Measurements from ENCODE around the gene NKG7.
"Not testable (repeated sequence)": the region's sequence is repeated elsewhere in the genome, so short reads cannot be mapped to it uniquely, and the experiment has no call there.

NKG7 gene

DNA sequence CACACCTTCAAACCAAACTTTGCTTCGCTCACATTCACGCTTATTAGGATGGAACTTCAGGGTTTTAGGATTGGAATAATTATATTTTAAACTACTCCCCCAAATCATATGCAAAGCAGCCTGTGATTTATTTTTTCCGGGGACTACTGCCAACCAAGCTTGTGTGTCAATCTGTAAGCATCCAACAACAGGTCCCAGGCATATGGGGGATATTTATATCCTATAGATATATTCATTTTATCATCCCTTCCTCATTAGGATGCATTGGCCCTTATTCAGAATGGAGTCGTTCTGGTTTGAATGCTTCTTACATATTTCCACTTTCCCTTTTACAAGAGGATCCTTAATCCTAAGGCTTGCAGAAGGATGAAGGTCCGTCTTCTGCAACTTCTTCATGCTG is 26.8 kb upstream of the NKG7 start:
- peaks cover 8% of the 10 kb centered on the region for H3K4me1 Mint-ChIP-seq
- DNase-seq (ENCODE audit: low spot score in 2 of 2) (no peak), ATAC-seq (ENCODE audit: low read depth) (no peak)
- peaks cover 4% of the 10 kb centered on the region for H3K36me3 Mint-ChIP-seq
- H3K27ac Mint-ChIP-seq, result no peak overlapping the region
- no peak overlapping the region for H3K4me3 Mint-ChIP-seq
- peaks cover 6% of the 10 kb centered on the region for H3K9me3 Mint-ChIP-seq
- no peaks in the 10 kb centered on the region for H3K27me3 Mint-ChIP-seq

DNA sequence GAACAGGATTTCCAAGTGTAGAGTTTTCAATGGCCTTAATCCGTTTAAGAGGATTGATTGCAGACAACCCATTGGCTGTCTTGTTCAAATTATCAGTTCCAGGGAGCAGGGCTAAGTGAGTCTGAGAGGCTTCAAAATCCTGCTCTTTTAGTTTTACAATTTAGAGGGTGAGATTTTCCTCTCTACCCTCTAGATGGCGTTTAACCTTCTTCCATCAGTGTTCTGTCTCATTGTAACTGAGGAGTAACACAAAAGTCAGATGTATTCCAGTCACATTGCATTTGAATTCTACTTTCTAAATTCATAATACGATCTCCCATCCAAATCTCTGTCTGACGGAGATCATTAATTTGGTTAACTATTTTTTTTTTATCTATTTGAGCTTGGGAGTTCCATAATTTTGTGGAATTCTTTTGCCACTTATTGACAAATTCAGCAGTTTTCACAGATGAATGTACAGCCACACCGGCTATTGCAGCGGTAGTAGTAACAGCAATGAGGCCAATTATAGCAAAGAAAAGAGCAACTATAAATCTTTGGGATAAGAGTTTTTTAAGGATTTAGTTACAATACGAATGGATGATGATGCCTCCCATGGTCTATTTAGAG is 25.7 kb upstream of the NKG7 start:
- H3K4me1 Mint-ChIP-seq, result peaks cover 12% of the 10 kb centered on the region
- H3K36me3 Mint-ChIP-seq, result peaks cover 4% of the 10 kb centered on the region
- H3K27me3 Mint-ChIP-seq, result no peaks in the 10 kb centered on the region
- no peak for ATAC-seq (ENCODE audit: low read depth)
- no peak overlapping the region for H3K27ac Mint-ChIP-seq
- no peak overlapping the region for H3K4me3 Mint-ChIP-seq
- peaks cover 6% of the 10 kb centered on the region for H3K9me3 Mint-ChIP-seq
- peak in 1 of 2 donors; percentile 38 for DNase-seq (ENCODE audit: low spot score in 2 of 2)

DNA sequence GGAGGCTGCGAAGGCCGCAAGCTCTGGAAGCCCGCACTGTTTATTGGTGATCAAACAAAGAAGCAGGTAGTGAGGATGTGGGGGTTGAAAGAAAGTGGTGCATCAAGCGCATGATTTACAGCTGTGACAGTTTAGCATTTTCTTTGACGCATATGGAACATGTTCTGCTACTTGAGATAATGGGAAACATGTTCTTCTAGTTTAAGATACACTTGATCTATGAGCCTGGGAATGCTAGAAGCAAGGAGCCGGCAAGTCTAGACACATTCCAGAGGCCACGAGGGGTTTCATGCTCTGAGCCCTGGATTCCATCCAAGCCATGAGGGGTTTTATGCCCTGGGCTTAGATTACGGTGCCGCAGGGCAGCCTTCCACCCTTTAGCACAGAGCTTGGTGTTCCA is 25.0 kb upstream of the NKG7 start:
- ATAC-seq (ENCODE audit: low read depth); H3K27me3 Mint-ChIP-seq; H3K27ac Mint-ChIP-seq; H3K9me3 Mint-ChIP-seq; H3K4me3 Mint-ChIP-seq; DNase-seq (ENCODE audit: low spot score in 2 of 2); H3K36me3 Mint-ChIP-seq: not testable (repeated sequence)
- peaks cover 12% of the 10 kb centered on the region for H3K4me1 Mint-ChIP-seq

DNA sequence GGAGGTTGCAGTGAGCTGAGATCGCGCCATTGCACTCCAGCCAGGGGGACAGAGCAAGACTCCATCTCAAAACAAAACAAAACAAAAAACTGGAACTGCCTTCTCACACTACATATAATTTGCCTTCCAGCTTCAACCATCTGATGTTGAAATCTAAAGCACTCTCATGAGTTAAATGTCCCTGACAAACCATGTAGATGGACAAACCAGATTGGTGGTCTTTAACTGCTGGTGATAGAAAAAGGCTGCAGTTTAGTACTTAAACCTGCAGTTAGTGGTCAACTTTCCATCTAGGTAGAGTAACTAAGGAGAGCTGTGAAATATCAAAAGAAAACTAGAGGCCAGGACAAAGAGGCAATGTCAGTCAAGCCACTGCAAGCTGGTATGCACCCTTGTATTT is 23.7 kb upstream of the NKG7 start:
- ATAC-seq (ENCODE audit: low read depth), result no peak

DNA sequence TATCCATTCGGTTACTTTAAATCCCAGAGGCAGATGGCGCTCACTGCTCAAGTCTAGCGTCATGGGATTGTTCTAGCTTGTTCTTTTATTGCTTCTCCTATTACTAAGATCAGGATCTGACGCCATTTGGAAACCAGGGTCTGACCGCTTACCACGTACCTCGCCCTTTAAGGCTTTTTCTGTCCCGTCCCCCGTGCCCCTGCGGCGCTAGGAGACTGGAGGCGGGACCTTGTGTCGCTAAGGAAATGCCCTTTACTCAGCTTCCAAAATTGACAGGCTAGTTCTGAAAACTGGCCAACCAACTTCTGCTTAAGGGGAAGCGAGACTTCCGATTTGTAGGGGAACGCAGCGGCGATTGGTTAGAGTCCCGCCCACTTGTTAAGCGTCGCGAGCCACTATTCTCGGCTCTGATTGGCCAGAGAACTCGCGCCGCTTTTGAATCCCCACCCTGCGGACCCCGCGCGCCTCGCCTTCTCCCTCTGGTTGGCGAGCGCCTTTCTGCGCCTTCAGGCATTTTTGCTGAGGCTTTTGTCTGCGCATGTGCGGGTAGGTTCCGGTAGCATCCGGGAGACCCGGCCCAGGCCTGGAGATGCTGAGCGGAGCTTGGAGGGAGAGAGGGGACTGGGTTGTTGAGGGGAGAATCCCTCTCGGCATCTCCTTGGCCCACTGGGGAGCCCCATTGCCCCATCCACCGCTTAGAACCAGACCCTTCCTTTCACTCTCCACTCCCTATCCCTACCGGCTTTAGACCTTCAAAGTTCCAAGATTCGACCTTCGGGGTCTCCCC is 21.8 kb upstream of the NKG7 start:
- Mint-ChIP-seq H3K4me1 (peaks cover 15% of the 10 kb centered on the region), H3K27me3 (peaks cover 2% of the 10 kb centered on the region), H3K27ac (peak overlapping the region; percentile 43), H3K4me3 (peak overlapping the region; percentile 92), H3K36me3 (no peaks in the 10 kb centered on the region), H3K9me3 (no peaks in the 10 kb centered on the region)
- DNase-seq (ENCODE audit: low spot score in 2 of 2) (peak; percentile 75 to 84), ATAC-seq (ENCODE audit: low read depth) (peak; percentile 81)

More for the DNA sequence above, 23.7 kb upstream of the NKG7 start:
- Mint-ChIP-seq H3K27ac (no peak overlapping the region), H3K4me3 (no peak overlapping the region), H3K4me1 (peaks cover 12% of the 10 kb centered on the region), H3K36me3 (no peaks in the 10 kb centered on the region), H3K27me3 (no peaks in the 10 kb centered on the region), H3K9me3 (no peaks in the 10 kb centered on the region)
- DNase-seq (ENCODE audit: low spot score in 2 of 2), result no peak

DNA sequence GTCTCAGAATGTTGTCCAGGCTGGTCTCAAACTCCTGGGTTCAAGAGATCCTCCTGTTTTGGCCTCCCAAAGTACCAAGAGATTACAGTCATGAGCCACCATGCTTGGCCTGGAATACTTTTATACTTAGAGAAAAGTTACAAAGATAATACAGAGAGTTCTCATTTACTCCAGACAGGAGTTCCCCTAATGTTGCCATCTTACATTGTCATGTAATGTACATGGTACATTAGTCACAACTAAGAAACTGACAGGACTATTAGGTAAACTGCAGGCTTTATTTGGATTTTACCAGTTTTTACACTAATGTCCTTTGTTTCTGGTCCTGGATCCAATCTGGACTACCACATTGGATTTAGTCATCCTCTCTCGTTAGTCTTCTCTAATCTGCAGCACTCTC is 20.2 kb upstream of the NKG7 start:
- DNase-seq (ENCODE audit: low spot score in 2 of 2), result no peak
- H3K4me1 Mint-ChIP-seq, result peaks cover 15% of the 10 kb centered on the region
- peaks cover 2% of the 10 kb centered on the region for H3K27me3 Mint-ChIP-seq
- no peaks in the 10 kb centered on the region for H3K36me3 Mint-ChIP-seq
- no peaks in the 10 kb centered on the region for H3K9me3 Mint-ChIP-seq
- H3K27ac Mint-ChIP-seq, result no peak overlapping the region
- no peak overlapping the region for H3K4me3 Mint-ChIP-seq
- no peak for ATAC-seq (ENCODE audit: low read depth)

DNA sequence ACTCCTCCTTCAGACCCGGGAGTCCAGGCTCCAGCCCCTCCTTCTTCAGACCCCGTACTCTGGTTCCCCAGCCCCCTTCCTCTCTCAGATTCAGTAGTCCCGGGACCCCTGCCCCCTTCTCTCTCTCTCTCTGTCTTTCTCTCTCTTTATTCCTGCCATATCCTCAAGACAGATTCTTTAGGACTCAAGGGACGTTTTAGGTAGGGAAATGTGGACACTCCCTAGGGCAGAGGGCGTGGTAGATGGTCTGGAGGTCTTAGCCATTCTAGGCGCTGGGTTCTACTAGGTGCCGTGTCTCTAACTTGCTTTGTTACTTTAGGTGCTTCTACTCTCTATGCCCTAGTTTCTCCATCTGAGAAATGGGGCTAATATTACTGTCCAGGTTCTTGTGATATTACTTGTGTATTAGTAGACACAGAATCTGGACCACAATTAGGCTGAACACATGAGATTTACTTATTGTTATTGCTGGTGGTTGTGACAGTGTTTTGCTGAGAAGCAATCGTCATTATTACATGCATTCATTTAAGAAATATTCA is 18.7 kb upstream of the NKG7 start:
- no peak overlapping the region for H3K4me3 Mint-ChIP-seq
- H3K9me3 Mint-ChIP-seq, result no peaks in the 10 kb centered on the region
- H3K36me3 Mint-ChIP-seq, result no peaks in the 10 kb centered on the region
- peaks cover 2% of the 10 kb centered on the region for H3K27me3 Mint-ChIP-seq
- H3K27ac Mint-ChIP-seq, result no peak overlapping the region
- ATAC-seq (ENCODE audit: low read depth), result no peak
- peaks cover 15% of the 10 kb centered on the region for H3K4me1 Mint-ChIP-seq
- no peak for DNase-seq (ENCODE audit: low spot score in 2 of 2)

DNA sequence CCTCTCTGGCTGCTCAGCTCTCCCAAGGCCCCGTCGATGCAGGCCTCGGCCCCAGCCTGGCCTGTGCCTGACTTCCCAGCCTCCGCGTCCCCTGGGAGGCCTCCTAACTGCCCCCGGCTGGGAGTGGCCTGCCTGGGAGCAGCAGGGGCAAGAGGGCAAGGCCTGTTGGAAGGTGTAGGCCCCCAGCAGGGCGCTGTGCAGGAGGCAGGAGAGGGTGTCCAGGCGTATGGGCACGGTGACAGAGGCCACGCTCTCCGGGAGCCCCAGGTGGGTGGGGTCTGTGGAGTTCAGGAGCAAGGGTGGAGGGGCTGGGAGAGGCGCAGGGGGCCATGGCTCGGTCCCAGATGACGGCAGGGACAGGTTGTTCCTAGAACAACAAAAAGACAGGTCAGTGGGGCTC is 16.7 kb upstream of the NKG7 start:
- H3K4me1 Mint-ChIP-seq, result peaks cover 8% of the 10 kb centered on the region
- no peak overlapping the region for H3K4me3 Mint-ChIP-seq
- ATAC-seq (ENCODE audit: low read depth), result no peak
- H3K27ac Mint-ChIP-seq, result no peak overlapping the region
- no peak for DNase-seq (ENCODE audit: low spot score in 2 of 2)
- no peaks in the 10 kb centered on the region for H3K9me3 Mint-ChIP-seq
- peaks cover 2% of the 10 kb centered on the region for H3K27me3 Mint-ChIP-seq
- no peaks in the 10 kb centered on the region for H3K36me3 Mint-ChIP-seq

DNA sequence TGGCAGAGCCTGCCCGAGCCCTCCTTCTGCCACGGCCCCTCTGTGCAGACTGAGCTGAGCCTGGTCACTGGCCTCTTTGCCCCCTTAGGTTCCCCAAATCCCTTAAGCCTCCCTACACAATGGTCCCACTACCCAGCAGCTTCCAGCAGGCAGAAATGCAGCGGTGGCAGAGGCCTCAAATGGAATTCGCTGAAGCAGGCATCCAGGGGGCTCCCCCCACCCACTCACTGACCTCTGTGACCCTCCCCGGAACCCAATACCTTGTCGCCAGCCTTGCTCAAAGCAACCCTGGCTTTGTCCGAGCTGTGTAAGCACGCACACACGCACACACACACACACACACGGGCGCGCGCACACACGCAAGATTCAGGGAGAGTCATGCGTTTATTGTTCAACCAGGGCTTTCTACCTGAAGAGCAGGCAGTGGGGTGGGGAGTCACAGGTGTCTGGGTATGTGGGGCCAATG is 15.5 kb upstream of the NKG7 start, which contains the start of gene LIM2:
LIM2 (minus strand) TSS at position 51 of the 466 bp plus-strand sequence. CDS start 531 bp downstream, outside the sequence.
- H3K27ac Mint-ChIP-seq, result no peak within 1 kb of the TSS
- peaks cover 2% of the 10 kb centered on the region for H3K27me3 Mint-ChIP-seq
- H3K9me3 Mint-ChIP-seq, result no peaks in the 10 kb centered on the region
- H3K36me3 Mint-ChIP-seq, result no peaks in the 10 kb centered on the region
- DNase-seq (ENCODE audit: low spot score in 2 of 2), result no peak
- peaks cover 3% of the 10 kb centered on the region for H3K4me1 Mint-ChIP-seq
- H3K4me3 Mint-ChIP-seq, result no peak within 1 kb of the TSS
- no peak for ATAC-seq (ENCODE audit: low read depth)

DNA sequence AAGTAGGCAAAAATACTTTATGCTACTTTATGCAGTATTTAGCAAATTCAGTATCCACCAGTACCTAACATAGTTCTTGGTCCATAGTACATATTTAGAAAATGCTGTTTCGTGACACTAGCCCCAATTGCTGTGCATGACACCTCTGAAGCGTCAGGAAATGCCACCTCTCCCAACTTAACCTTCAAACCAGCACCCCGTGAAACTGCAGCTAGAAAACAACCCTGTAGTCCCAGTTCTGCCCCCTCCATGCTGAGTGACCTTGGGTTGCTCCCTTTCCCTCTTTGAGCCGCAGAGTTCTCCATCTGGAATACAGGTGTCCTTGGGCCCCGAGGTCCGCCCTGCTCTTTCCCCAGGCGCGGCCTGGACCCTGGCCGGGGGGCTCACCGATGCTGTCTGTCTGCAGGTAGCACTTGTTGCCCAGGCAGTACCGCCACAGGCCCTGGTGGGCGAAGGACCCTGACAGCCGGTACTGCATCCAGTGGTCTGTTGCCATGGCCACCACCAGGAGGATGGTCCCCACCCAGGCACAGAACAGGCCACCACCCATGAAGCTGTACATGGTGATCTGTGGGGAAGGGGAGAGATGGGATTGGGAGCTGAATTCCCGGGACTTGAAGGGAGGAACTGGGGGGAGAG is 14.5 kb upstream of the NKG7 start:
- Mint-ChIP-seq H3K27ac (no peak overlapping the region), H3K36me3 (no peaks in the 10 kb centered on the region), H3K4me1 (peaks cover 3% of the 10 kb centered on the region), H3K27me3 (peaks cover 2% of the 10 kb centered on the region), H3K9me3 (no peaks in the 10 kb centered on the region), H3K4me3 (no peak overlapping the region)
- ATAC-seq (ENCODE audit: low read depth) (no peak), DNase-seq (ENCODE audit: low spot score in 2 of 2) (no peak)

DNA sequence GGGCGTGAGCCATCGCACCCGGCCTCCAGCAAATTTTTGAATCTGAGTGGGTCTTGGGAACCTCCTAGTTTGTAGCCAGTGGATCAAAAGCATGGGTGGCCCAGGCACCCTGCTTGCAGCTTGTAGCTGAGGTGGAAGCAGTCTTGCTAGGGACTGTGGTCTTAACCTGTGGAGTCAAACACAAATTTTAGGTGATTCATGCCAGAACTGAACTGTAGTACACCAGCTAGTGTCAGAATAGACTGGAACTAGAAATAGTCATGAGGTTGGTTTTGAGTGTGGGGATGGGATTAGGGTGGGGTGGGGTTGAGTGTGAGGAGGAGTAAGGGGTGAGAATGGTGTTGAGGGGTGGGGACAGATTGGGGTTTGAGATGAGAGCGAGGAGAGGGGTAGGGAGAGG is 9.6 kb upstream of the NKG7 start:
- ATAC-seq (ENCODE audit: low read depth), result no peak

DNA sequence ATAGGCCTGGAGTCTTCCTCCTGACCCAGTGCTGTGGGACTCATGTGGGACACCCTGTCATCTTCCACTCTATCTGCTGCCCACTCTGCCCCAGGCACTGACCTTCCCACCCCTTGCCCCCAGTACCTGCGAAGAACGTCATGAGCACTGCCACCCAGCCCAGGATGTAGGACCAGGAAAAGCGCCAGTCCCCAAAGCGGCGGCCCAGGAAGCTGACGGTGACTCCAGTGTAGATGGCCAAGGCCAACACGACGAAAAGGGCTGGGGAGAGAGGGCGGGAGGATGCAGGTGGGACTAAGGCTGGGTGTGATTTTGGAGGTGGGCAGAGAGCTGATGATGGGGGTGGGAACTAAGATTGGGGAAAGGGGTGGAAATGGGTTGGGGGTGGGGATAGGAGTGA is 7.9 kb upstream of the NKG7 start:
- H3K4me3 Mint-ChIP-seq, result no peak overlapping the region
- H3K27ac Mint-ChIP-seq, result no peak overlapping the region
- ATAC-seq (ENCODE audit: low read depth) (no peak), DNase-seq (ENCODE audit: low spot score in 2 of 2) (no peak)
- no peaks in the 10 kb centered on the region for H3K27me3 Mint-ChIP-seq
- peaks cover 5% of the 10 kb centered on the region for H3K36me3 Mint-ChIP-seq
- H3K4me1 Mint-ChIP-seq, result peaks cover under 1% of the 10 kb centered on the region
- H3K9me3 Mint-ChIP-seq, result no peaks in the 10 kb centered on the region

More for the DNA sequence above, 9.6 kb upstream of the NKG7 start:
- no peak overlapping the region for H3K4me3 Mint-ChIP-seq
- H3K4me1 Mint-ChIP-seq, result no peaks in the 10 kb centered on the region
- peaks cover 5% of the 10 kb centered on the region for H3K36me3 Mint-ChIP-seq
- no peaks in the 10 kb centered on the region for H3K27me3 Mint-ChIP-seq
- no peaks in the 10 kb centered on the region for H3K9me3 Mint-ChIP-seq
- DNase-seq (ENCODE audit: low spot score in 2 of 2), result no peak
- H3K27ac Mint-ChIP-seq, result no peak overlapping the region

DNA sequence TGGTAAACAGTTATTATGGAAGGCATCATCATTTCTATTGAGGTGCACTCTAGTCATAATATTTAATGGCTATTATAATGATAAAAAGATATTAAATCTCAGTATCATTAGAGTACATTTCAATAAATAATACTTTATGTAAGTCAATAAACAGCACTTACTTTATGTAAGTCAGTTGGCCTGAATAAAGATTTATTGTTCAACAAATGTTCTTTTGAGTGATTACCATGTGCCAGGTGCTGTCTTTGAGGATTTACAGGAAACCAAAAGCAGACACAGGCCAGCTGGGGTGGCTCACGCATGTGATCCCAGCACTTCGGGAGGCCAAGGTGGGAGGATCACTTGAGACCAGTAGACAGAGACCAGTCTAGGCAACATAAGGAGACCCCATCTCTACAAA is 5.0 kb upstream of the NKG7 start:
- Mint-ChIP-seq H3K27me3 (no peaks in the 10 kb centered on the region), H3K4me1 (peaks cover 8% of the 10 kb centered on the region), H3K9me3 (no peaks in the 10 kb centered on the region), H3K36me3 (peaks cover 5% of the 10 kb centered on the region), H3K4me3 (no peak overlapping the region), H3K27ac (no peak overlapping the region)
- DNase-seq (ENCODE audit: low spot score in 2 of 2) (no peak), ATAC-seq (ENCODE audit: low read depth) (no peak)

Measured in memory B cell (primary cell).